ENCODE measurements around the gene AVP. TPM values are rescaled to one million over a fixed set of nuclear protein-coding genes. Genes with fewer than 3 reads are reported as not detected.

AVP gene
- total and polyA plus RNA-seq, 2 of the 13 experiments (the other 11 are each of a cell fraction or from before 2014, with no cell fraction given), result 0.12 TPM; not detected in 1

DNA sequence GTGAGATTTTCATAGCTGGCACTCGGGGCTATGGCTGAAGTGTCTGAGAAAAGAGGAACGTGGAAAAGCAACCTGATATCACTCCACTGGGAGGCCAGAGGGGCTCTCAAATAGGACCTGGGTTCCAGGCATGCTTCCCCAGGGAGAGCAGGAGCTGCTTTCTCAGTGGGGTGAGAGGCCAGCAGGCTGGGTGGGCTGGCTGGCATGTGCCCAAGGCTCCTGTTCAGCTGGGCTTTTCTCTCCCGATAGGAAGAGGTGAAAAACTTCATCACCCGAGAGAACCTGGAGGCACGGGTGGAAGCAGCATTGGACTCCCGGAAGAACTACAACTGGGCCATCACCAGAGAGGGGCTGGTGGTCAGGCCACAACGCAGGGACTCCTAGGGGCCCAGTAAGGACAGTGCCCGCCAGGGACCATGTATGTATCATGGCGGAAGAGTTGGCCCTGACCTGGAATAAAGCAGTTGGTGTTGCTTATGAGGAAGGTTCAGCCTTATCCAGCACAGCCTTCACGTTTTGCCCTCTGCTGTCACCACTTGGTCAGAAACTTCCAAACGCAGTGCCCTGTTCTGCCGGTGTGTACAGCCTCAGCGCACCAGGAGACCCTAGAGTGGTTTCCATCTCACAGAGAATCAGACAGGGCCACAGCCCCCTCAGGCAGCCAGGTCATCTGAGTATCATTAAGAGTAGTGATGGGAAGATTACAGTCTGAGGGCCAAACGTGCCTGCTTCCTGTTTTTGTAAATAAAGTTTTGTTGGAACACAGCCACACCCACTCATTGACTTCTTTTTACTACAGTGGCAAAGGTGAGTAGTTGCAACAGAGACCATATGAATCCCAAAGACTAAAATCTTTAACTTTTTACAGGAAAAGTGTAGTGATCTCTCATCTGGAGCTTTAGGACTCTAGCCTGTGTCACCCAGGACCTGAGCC lies 36.8 kb downstream of the AVP start (continued):
- TF ChIP-seq RBFOX2 (IDR thresholded peaks at IDR 0.05; ENCODE audit: low read depth, low read length) (no peak), DPF2 (CRISPR knock-in tag; IDR thresholded peaks at IDR 0.05; ENCODE audit: borderline replicate concordance, low read depth) (no peak), MYC (CRISPR knock-in tag; IDR thresholded peaks at IDR 0.05; ENCODE audit: borderline replicate concordance) (0 out of 2 replicates have a peak, but pooled peaks have one; percentile 21), AGO2 (optimal IDR thresholded peaks at IDR 0.05; ENCODE audit: low read depth, low read length) (peak; percentile 55), ZNF230 (CRISPR knock-in tag; IDR thresholded peaks at IDR 0.05) (no peak), POLR2G (IDR thresholded peaks at IDR 0.05; ENCODE audit: low read depth, low read length) (no peak), PHF5A (CRISPR knock-in tag; IDR thresholded peaks at IDR 0.05; ENCODE audit: low read depth, unreplicated experiment) (no peak), FOXO4 (CRISPR knock-in tag; conservative IDR thresholded peaks at IDR 0.05) (no peak), ZBTB1 (CRISPR knock-in tag; IDR thresholded peaks at IDR 0.05; ENCODE audit: borderline replicate concordance) (no peak), THAP11 (CRISPR knock-in tag; IDR thresholded peaks at IDR 0.05) (peak; percentile 54), ZNF660 (CRISPR knock-in tag; IDR thresholded peaks at IDR 0.05; ENCODE audit: borderline replicate concordance, low read depth) (no peak), ZNF567 (CRISPR knock-in tag; IDR thresholded peaks at IDR 0.05; ENCODE audit: borderline replicate concordance) (no peak), MYNN (CRISPR knock-in tag; IDR thresholded peaks at IDR 0.05; ENCODE audit: low read depth) (no peak), ZNF773 (CRISPR knock-in tag; IDR thresholded peaks at IDR 0.05; ENCODE audit: borderline replicate concordance) (no peak)
- TF ChIP-seq, protein P1, sequence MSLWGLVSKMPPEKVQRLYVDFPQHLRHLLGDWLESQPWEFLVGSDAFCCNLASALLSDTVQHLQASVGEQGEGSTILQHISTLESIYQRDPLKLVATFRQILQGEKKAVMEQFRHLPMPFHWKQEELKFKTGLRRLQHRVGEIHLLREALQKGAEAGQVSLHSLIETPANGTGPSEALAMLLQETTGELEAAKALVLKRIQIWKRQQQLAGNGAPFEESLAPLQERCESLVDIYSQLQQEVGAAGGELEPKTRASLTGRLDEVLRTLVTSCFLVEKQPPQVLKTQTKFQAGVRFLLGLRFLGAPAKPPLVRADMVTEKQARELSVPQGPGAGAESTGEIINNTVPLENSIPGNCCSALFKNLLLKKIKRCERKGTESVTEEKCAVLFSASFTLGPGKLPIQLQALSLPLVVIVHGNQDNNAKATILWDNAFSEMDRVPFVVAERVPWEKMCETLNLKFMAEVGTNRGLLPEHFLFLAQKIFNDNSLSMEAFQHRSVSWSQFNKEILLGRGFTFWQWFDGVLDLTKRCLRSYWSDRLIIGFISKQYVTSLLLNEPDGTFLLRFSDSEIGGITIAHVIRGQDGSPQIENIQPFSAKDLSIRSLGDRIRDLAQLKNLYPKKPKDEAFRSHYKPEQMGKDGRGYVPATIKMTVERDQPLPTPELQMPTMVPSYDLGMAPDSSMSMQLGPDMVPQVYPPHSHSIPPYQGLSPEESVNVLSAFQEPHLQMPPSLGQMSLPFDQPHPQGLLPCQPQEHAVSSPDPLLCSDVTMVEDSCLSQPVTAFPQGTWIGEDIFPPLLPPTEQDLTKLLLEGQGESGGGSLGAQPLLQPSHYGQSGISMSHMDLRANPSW (CRISPR knock-in tag; IDR thresholded peaks at IDR 0.05; ENCODE audit: borderline replicate concordance), result 0 out of 2 replicates have a peak, but pooled peaks have one; percentile 1
- TF ChIP-seq, protein P2, sequence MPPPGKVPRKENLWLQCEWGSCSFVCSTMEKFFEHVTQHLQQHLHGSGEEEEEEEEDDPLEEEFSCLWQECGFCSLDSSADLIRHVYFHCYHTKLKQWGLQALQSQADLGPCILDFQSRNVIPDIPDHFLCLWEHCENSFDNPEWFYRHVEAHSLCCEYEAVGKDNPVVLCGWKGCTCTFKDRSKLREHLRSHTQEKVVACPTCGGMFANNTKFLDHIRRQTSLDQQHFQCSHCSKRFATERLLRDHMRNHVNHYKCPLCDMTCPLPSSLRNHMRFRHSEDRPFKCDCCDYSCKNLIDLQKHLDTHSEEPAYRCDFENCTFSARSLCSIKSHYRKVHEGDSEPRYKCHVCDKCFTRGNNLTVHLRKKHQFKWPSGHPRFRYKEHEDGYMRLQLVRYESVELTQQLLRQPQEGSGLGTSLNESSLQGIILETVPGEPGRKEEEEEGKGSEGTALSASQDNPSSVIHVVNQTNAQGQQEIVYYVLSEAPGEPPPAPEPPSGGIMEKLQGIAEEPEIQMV (CRISPR knock-in tag; IDR thresholded peaks at IDR 0.05; ENCODE audit: low read depth), result no peak
- TF ChIP-seq, protein P3, sequence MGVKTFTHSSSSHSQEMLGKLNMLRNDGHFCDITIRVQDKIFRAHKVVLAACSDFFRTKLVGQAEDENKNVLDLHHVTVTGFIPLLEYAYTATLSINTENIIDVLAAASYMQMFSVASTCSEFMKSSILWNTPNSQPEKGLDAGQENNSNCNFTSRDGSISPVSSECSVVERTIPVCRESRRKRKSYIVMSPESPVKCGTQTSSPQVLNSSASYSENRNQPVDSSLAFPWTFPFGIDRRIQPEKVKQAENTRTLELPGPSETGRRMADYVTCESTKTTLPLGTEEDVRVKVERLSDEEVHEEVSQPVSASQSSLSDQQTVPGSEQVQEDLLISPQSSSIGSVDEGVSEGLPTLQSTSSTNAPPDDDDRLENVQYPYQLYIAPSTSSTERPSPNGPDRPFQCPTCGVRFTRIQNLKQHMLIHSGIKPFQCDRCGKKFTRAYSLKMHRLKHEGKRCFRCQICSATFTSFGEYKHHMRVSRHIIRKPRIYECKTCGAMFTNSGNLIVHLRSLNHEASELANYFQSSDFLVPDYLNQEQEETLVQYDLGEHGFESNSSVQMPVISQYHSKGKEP (CRISPR knock-in tag; IDR thresholded peaks at IDR 0.05), result no peak

Measured in HepG2 (cell line).